SK-N-SH treated with all-trans-retinoic acid at 6 μM for 48 hours (cell line): ENCODE results near the gene SYCP2.

Source experiments
- ATAC-seq: fragments of 200-7000 bp; cut with Tn5 transposase; 3 replicates; pipeline ENCODE4 v1.9.1; 2020; ENCODE audit warnings: mild to moderate bottlenecking, moderate library complexity
- ARNTL ChIP-seq: fragments of 450-650 bp; formaldehyde crosslinking; IDR thresholded peaks from 2 replicates; pipeline ENCODE4 v1.5.0; 2020; ENCODE audit warnings: low read depth, mild to moderate bottlenecking, moderate library complexity, borderline replicate concordance
- BACH2 ChIP-seq: fragments of 250-450 bp; sonication (Bioruptor Pico); IDR thresholded peaks from 2 replicates; pipeline ENCODE4 v1.9.0; 2021; ENCODE audit warnings: mild to moderate bottlenecking, borderline replicate concordance
- CSDC2 ChIP-seq: fragments of 250-450 bp; sonication (Bioruptor Pico); IDR thresholded peaks from 2 replicates; pipeline ENCODE4 v1.5.0; 2020; ENCODE audit warnings: mild to moderate bottlenecking, moderate library complexity
- CSRNP3 ChIP-seq: fragments of 250-450 bp; sonication (Bioruptor Pico); IDR thresholded peaks from 2 replicates; pipeline ENCODE4 v1.5.1; 2021; ENCODE audit warnings: mild to moderate bottlenecking, moderate library complexity
- ESRRG ChIP-seq: fragments of 250-450 bp; sonication (Bioruptor Pico); IDR thresholded peaks from 2 replicates; pipeline ENCODE4 v1.6.1; 2021; ENCODE audit warnings: mild to moderate bottlenecking
- ISL1 ChIP-seq: fragments of 250-450 bp; sonication (Bioruptor Pico); IDR thresholded peaks from 2 replicates; pipeline ENCODE4 v2.1.2; 2022; ENCODE audit warnings: mild to moderate bottlenecking, moderate library complexity
- OSR1 ChIP-seq: fragments of 250-450 bp; sonication (Bioruptor Pico); IDR thresholded peaks from 2 replicates; pipeline ENCODE4 v1.8.0; 2022; ENCODE audit warnings: moderate library complexity, mild to moderate bottlenecking, inconsistent platforms
- POU6F1 ChIP-seq: fragments of 250-450 bp; sonication (Bioruptor Pico); IDR thresholded peaks from 2 replicates; pipeline ENCODE4 v1.8.0; 2021; ENCODE audit warnings: low read depth, mild to moderate bottlenecking, moderate library complexity, borderline replicate concordance
- PPARA ChIP-seq: fragments of 250-450 bp; sonication (Bioruptor Pico); IDR thresholded peaks from 2 replicates; pipeline ENCODE4 v1.5.0; 2020; ENCODE audit warnings: mild to moderate bottlenecking, borderline replicate concordance
- RARB ChIP-seq: fragments of 250-450 bp; sonication (Bioruptor Pico); IDR thresholded peaks from 2 replicates; pipeline ENCODE4 v1.8.0; 2021; ENCODE audit warnings: mild to moderate bottlenecking, moderate library complexity
- SNAI2 ChIP-seq: fragments of 250-450 bp; sonication (Bioruptor Pico); IDR thresholded peaks from 2 replicates; pipeline ENCODE4 v1.5.0; 2020; ENCODE audit warnings: mild to moderate bottlenecking, moderate library complexity
- TCF4 ChIP-seq: fragments of 250-450 bp; sonication (Bioruptor Pico); IDR thresholded peaks from 2 replicates; pipeline ENCODE4 v1.8.0; 2021; ENCODE audit warnings: mild to moderate bottlenecking, moderate library complexity, borderline replicate concordance
- TOX ChIP-seq: fragments of 250-450 bp; sonication (Bioruptor Pico); IDR thresholded peaks from 2 replicates; pipeline ENCODE4 v1.8.0; 2021; ENCODE audit warnings: mild to moderate bottlenecking, moderate library complexity, borderline replicate concordance
- ZC3H10 ChIP-seq: fragments of 250-450 bp; sonication (Bioruptor Pico); IDR thresholded peaks from 2 replicates; pipeline ENCODE4 v1.5.1; 2021; ENCODE audit warnings: mild to moderate bottlenecking, moderate library complexity
- ZFP30 ChIP-seq: fragments of 450-650 bp; formaldehyde crosslinking; IDR thresholded peaks from 2 replicates; pipeline ENCODE4 v1.5.0; 2022; ENCODE audit warnings: mild to moderate bottlenecking, moderate library complexity
- ZNF565 ChIP-seq: fragments of 450-650 bp; formaldehyde crosslinking; conservative IDR thresholded peaks from 2 replicates; pipeline ENCODE4 v1.5.0; 2020; ENCODE audit warnings: low read depth, mild to moderate bottlenecking, moderate library complexity
- ZNF70 ChIP-seq: fragments of 450-650 bp; formaldehyde crosslinking; IDR thresholded peaks from 2 replicates; pipeline ENCODE4 v1.5.0; 2020; ENCODE audit warnings: mild to moderate bottlenecking, moderate library complexity
- ZNF8 ChIP-seq: fragments of 450-650 bp; formaldehyde crosslinking; IDR thresholded peaks from 2 replicates; pipeline ENCODE4 v1.5.0; 2020; ENCODE audit warnings: mild to moderate bottlenecking, moderate library complexity
- TF ChIP-seq, protein P1 (sequence below): fragments of 250-450 bp; sonication (Bioruptor Pico); IDR thresholded peaks from 2 replicates; pipeline ENCODE4 v1.5.1; 2020; ENCODE audit warnings: low read depth, mild to moderate bottlenecking, moderate library complexity
- TF ChIP-seq, protein P2 (sequence below): fragments of 250-450 bp; sonication (Bioruptor Pico); IDR thresholded peaks from 2 replicates; pipeline ENCODE4 v1.5.0; 2020; ENCODE audit warnings: mild to moderate bottlenecking, moderate library complexity
- TF ChIP-seq, protein P3 (sequence below): fragments of 250-450 bp; sonication (Bioruptor Pico); IDR thresholded peaks from 2 replicates; pipeline ENCODE4 v1.8.0; 2020; ENCODE audit warnings: mild to moderate bottlenecking, moderate library complexity, borderline replicate concordance

SYCP2 gene

DNA sequence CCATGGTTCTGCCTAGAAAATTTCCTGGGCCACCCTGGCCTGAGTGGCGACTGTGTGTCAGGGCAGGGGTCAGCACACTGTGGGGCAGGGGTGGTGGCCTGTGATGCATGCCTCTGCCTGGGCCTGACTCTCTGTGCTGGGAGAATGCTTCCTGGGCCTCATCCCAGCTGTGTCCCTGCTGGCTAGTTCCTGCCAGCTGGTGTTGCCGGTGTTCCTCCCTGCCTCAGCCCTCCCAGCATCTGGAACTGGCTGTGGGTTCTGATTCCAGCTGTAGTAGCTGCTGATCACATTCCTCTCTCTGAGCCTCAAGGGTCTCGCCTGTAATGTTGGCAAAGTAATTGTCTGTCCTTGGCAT is 101.5 kb downstream of the SYCP2 start:
- TF ChIP-seq SNAI2 (CRISPR knock-in tag) = no peak
- no peak for TF ChIP-seq CSRNP3
- no peak for TF ChIP-seq ESRRG
- no peak for TF ChIP-seq OSR1 (CRISPR knock-in tag)
- no peak for TF ChIP-seq RARB
- TF ChIP-seq, protein P1, sequence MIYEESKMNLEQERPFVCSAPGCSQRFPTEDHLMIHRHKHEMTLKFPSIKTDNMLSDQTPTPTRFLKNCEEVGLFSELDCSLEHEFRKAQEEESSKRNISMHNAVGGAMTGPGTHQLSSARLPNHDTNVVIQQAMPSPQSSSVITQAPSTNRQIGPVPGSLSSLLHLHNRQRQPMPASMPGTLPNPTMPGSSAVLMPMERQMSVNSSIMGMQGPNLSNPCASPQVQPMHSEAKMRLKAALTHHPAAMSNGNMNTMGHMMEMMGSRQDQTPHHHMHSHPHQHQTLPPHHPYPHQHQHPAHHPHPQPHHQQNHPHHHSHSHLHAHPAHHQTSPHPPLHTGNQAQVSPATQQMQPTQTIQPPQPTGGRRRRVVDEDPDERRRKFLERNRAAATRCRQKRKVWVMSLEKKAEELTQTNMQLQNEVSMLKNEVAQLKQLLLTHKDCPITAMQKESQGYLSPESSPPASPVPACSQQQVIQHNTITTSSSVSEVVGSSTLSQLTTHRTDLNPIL (CRISPR knock-in tag) = no peak
- no peak for TF ChIP-seq PPARA
- TF ChIP-seq TCF4 = no peak
- TF ChIP-seq CSDC2 (CRISPR knock-in tag) = no peak
- TF ChIP-seq TOX = no peak
- TF ChIP-seq BACH2 (CRISPR knock-in tag) = no peak
- TF ChIP-seq ISL1 = no peak
- no peak for TF ChIP-seq ARNTL (CRISPR knock-in tag)
- ATAC-seq = no peak

GRCh38 chr20:59831024-59831915 is 102.2 kb downstream of the SYCP2 start:
- no peak for ATAC-seq
- TF ChIP-seq ZFP30 (no peak), ZNF70 (CRISPR knock-in tag) (no peak), PPARA (no peak), ZNF8 (CRISPR knock-in tag) (no peak), ZC3H10 (CRISPR knock-in tag) (no peak), OSR1 (CRISPR knock-in tag) (no peak), BACH2 (CRISPR knock-in tag) (no peak), ARNTL (CRISPR knock-in tag) (no peak), ZNF565 (no peak), TOX (no peak), ISL1 (no peak)
- TF ChIP-seq, protein P2, sequence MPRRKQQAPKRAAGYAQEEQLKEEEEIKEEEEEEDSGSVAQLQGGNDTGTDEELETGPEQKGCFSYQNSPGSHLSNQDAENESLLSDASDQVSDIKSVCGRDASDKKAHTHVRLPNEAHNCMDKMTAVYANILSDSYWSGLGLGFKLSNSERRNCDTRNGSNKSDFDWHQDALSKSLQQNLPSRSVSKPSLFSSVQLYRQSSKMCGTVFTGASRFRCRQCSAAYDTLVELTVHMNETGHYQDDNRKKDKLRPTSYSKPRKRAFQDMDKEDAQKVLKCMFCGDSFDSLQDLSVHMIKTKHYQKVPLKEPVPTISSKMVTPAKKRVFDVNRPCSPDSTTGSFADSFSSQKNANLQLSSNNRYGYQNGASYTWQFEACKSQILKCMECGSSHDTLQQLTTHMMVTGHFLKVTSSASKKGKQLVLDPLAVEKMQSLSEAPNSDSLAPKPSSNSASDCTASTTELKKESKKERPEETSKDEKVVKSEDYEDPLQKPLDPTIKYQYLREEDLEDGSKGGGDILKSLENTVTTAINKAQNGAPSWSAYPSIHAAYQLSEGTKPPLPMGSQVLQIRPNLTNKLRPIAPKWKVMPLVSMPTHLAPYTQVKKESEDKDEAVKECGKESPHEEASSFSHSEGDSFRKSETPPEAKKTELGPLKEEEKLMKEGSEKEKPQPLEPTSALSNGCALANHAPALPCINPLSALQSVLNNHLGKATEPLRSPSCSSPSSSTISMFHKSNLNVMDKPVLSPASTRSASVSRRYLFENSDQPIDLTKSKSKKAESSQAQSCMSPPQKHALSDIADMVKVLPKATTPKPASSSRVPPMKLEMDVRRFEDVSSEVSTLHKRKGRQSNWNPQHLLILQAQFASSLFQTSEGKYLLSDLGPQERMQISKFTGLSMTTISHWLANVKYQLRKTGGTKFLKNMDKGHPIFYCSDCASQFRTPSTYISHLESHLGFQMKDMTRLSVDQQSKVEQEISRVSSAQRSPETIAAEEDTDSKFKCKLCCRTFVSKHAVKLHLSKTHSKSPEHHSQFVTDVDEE (CRISPR knock-in tag) = no peak
- TF ChIP-seq, protein P1 (CRISPR knock-in tag) = no peak
- TF ChIP-seq, protein P3, sequence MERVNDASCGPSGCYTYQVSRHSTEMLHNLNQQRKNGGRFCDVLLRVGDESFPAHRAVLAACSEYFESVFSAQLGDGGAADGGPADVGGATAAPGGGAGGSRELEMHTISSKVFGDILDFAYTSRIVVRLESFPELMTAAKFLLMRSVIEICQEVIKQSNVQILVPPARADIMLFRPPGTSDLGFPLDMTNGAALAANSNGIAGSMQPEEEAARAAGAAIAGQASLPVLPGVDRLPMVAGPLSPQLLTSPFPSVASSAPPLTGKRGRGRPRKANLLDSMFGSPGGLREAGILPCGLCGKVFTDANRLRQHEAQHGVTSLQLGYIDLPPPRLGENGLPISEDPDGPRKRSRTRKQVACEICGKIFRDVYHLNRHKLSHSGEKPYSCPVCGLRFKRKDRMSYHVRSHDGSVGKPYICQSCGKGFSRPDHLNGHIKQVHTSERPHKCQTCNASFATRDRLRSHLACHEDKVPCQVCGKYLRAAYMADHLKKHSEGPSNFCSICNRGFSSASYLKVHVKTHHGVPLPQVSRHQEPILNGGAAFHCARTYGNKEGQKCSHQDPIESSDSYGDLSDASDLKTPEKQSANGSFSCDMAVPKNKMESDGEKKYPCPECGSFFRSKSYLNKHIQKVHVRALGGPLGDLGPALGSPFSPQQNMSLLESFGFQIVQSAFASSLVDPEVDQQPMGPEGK (CRISPR knock-in tag) = no peak

DNA sequence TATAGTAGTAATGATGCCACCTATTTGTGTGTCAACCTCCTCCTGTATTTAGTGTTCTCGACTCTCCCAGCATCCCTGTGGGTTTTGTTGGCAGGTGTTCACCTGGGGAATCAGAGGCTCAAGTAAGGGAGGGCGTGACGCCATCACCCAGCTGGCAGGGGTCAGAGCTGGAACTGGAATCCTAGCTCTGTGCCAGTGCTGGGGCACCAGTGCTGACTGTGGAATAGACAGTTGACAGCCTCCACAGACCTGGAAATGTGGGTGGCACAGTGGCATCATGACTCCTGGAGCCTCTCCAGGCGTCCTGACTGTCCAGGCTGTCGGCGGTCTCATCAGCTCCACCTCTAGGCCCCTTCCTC is 102.8 kb downstream of the SYCP2 start:
- no peak for TF ChIP-seq BACH2 (CRISPR knock-in tag)
- TF ChIP-seq ESRRG = no peak
- TF ChIP-seq SNAI2 (CRISPR knock-in tag) = no peak
- no peak for TF ChIP-seq ZNF70 (CRISPR knock-in tag)
- no peak for TF ChIP-seq POU6F1
- TF ChIP-seq, protein P3 (CRISPR knock-in tag) = no peak
- no peak for TF ChIP-seq RARB
- no peak for TF ChIP-seq CSDC2 (CRISPR knock-in tag)
- TF ChIP-seq ARNTL (CRISPR knock-in tag) = no peak
- no peak for TF ChIP-seq ZFP30
- ATAC-seq = no peak
